Left kidney (tissue), 8 donors: Measurements from ENCODE around the gene UGT8. TPM values are rescaled to one million over a fixed set of nuclear protein-coding genes. Genes with fewer than 3 reads are reported as not detected.
"Not testable (repeated sequence)": the region's sequence is repeated elsewhere in the genome, so short reads cannot be mapped to it uniquely, and the experiment has no call there.

Experiments
- DNase-seq: peaks from one replicate; pipeline ENCODE4 v3.0.0-alpha.2; 2013
- long read RNA-seq, 8 donors: transcript quantifications; one replicate each; lab custom pipeline, GENCODE V29; 2026
- polyA plus RNA-seq: library from polyadenylated mRNA; unstranded; fragments of 120-200 nt; gene quantifications from one replicate; pipeline ENCODE4 v1.2.1, GENCODE V29; 2013; ENCODE audit not compliant: insufficient read length

UGT8 gene, protein sequence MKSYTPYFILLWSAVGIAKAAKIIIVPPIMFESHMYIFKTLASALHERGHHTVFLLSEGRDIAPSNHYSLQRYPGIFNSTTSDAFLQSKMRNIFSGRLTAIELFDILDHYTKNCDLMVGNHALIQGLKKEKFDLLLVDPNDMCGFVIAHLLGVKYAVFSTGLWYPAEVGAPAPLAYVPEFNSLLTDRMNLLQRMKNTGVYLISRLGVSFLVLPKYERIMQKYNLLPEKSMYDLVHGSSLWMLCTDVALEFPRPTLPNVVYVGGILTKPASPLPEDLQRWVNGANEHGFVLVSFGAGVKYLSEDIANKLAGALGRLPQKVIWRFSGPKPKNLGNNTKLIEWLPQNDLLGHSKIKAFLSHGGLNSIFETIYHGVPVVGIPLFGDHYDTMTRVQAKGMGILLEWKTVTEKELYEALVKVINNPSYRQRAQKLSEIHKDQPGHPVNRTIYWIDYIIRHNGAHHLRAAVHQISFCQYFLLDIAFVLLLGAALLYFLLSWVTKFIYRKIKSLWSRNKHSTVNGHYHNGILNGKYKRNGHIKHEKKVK
- 60.2 TPM for polyA plus RNA-seq
- long read RNA-seq, donor 1, full-length matches to known transcripts = 13 of 41 reads
- long read RNA-seq, donor 1, partial matches to known transcripts = 28 of 41 reads
- long read RNA-seq, donor 1, other reads (novel, unspliced or antisense) = 0 of 41 reads
- long read RNA-seq, donor 2, full-length matches to known transcripts = 12 of 33 reads
- long read RNA-seq, donor 2, partial matches to known transcripts = 21 of 33 reads
- long read RNA-seq, donor 2, other reads (novel, unspliced or antisense) = 0 of 33 reads
- long read RNA-seq, donor 3, full-length matches to known transcripts = 10 of 33 reads
- long read RNA-seq, donor 3, partial matches to known transcripts = 23 of 33 reads
- long read RNA-seq, donor 3, other reads (novel, unspliced or antisense) = 0 of 33 reads
- long read RNA-seq, donor 4 = 0 reads
- long read RNA-seq, donor 5, full-length matches to known transcripts = 20 of 49 reads
- long read RNA-seq, donor 5, partial matches to known transcripts = 29 of 49 reads
- long read RNA-seq, donor 5, other reads (novel, unspliced or antisense) = 0 of 49 reads
- long read RNA-seq, donor 6, full-length matches to known transcripts = 7 of 27 reads
- long read RNA-seq, donor 6, partial matches to known transcripts = 20 of 27 reads
- long read RNA-seq, donor 6, other reads (novel, unspliced or antisense) = 0 of 27 reads
- long read RNA-seq, donor 7, full-length matches to known transcripts = 21 of 103 reads
- long read RNA-seq, donor 7, partial matches to known transcripts = 82 of 103 reads
- long read RNA-seq, donor 7, other reads (novel, unspliced or antisense) = 0 of 103 reads
- long read RNA-seq, donor 8, full-length matches to known transcripts = 6 of 33 reads
- long read RNA-seq, donor 8, partial matches to known transcripts = 27 of 33 reads
- long read RNA-seq, donor 8, other reads (novel, unspliced or antisense) = 0 of 33 reads

DNA sequence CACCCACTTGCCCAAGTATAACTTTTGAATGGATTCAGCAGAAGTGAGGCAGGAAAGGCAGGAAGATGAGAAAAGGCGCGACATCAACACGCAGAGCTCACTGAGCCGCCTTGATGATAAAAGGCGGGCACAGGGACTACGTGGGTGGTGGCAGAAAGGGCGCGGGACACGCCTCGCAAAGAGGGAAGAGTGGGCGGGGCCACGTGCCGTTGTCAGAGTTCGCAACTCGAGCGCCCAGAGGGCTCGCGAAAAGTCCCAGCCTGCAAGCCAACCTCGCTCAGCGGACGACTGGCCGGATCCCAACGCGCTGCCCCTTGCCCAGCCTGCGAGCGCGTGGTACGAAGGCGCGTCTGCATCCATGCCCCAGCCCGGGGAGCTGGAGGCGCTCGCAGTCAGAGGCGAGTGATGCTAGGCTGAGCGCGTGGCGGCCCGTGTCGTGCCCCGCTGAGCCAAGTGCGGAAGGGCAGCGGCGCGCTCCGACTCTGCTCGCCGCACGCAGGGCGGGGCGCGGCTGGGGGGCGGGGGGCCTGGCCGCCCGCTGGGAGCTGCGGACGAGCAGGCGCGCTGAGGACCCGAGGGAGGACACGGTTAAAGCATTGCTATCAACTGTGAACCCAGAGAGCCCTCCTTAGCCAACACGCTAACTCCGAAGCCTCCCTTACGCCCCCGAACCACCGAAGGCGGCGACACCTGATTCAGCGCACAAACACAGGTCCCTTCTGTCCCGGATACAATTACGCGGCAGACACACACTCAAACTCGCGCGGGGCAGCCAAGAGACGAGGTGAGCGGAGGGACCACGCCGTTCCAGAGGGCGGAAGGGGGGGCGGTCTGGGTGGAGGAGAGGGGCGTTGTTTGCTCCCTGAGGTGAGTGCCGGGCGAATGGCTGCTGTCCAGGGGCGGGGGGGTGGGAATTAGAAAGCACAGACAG, at the start of gene UGT8:
Gene UGT8, plus strand, starts transcription at position 617 of the 931 bp plus-strand sequence. CDS start 24,074 bp downstream, outside the sequence.
- DNase-seq = peak; percentile 50

DNA sequence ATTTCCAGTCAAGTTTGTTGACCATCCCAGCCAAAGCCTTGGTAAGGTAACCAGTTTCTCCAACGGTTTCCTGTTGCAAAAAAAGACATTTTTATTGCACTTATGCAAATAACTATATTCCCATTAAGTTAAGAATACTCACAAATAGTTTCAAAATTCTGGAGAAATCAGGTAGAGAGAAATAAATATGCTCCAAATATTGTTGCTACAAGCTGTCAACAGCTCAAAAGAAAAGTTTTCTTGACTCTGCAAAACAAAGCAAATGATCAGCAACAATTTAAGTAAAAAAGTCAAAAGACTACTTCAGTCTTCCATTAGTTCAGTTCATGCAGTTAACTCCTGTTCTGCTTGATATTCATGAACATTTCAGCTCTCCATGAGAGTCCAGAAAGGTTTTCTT, 49.0 kb upstream of the UGT8 start:
- no peak for DNase-seq

DNA sequence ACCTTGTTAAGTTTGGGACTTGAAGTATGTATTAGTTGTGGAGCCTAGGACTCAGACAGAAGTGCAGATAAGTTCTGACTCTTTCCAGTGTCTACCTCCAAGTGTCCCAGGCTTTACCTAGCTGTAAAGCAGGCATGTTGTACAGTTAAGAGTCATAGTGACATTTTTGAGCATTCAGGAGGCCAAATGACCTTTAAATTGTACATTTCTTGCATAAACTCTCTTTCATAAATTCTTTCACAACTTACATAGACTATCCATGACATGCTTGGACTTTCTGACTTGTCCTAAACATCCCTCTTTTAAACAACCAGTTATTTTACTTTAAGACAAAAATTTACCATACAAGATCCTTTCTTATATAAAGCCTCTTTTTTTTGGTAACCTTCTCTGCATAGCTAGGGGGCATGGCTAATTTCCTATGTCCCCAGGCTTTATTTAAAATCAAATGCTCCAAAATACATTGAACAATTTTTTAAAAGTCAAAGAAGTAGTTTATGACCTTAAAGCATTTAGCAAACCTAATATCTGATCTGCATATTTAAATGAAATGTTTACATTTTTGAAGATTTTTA, 40.1 kb upstream of the UGT8 start:
- no peak for DNase-seq

DNA sequence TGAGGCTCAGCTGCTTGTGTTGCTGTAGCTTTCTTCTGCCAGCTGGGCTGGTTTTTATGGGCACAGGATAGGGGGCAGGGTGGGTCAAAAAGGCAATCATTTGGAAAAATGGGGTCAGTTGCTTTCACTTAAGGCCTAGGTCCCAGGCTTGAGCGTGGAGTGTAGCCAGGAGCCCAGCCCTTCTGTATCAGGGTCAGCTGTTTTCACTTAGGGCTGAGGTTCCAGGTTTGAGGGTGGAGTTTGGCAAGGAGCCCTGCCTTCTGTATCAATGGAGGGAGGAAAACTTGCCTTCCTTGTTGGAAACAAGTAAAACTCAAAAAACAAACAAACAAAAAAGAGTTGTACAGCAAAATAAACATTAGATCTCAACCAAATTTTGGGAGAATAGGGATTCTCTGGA, 37.0 kb upstream of the UGT8 start:
- no peak for DNase-seq

DNA sequence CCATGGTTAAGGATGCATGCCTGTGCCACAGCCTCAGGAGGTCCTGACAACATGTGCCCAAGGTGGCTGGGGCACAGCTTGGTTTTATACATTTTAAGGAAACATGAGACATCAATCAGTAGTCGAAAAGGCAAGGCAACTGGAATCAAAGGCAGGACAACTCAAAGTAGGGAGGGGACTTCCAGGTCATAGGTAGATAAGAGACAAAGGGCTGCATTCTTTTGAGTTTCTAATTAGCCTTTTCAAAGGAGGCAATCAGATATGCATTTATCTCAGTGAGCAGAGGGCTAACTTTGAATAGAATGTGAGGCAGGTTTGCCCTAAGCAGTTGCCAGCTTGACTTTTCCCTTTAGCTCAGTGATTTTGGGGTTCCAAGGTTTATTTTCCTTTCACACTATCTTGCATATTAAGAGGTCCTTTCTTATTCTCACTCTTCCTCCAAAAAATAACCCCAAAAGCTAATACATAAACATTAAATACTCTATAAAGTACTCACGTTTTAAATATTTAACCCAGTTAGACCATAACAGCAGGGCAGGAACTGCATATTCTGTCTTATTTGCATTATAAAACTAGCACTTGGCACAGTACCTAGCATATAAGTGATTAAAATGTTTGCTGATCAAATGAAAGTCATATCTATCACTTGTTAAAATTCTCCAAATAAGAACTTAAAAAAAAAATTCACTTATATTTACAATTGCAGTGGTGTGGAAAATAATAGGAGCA, 36.3 kb upstream of the UGT8 start:
- DNase-seq = no peak

DNA sequence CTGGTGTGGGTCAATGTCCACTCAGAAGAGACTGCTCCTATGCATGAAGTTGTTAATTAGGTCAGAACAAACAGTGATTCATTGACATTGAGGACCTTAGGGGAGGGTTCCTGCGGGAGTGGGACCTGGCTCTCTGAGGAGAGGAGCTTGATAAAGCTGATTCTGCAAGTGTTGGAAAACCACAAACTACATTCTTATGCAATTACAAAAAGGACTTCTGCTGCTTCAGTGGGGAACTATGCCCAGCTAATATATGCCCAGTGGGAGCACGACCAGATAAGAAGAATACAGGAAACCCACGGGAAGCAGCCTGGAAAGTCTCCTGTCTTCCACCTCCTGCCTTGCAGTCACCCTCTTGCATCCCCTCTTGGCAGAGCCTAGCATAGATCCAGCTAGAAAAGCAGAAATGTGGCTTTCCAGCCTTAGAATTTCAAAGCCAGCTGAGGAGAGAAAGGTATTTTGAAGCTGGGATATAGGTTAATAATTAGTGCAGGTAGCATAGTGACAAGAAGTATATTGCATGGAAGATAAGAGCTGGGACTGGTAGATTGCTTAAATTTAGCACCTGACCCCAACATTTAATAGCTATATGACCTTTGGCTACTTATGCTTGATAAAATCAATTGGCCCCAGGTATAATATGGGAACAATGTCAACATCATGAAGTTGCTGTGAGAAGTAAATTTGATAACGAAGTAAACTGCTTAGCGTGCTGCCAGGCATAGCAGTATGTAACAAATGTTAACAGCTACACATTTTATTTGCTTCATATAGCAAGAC, 34.9 kb upstream of the UGT8 start:
- DNase-seq = no peak

DNA sequence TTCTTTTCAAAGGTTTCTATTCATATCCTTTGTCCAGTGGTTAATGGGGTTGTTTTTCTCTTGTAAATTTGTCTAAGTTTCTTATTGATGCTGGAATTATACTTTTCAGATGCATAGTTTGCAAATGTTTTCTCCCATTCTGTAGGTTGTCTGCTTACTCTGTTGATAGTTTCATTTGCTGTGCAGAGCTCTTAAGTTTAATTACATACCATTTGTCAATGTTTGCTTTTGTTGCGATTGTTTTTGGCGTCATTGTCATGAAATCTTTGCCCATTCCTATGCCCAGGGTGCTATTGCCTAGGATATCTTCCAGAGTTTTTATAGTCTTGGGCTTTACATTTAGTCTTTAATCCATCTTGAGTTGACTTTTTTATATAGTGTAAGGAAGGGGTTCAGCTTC, 21.2 kb upstream of the UGT8 start:
- DNase-seq = no peak

DNA sequence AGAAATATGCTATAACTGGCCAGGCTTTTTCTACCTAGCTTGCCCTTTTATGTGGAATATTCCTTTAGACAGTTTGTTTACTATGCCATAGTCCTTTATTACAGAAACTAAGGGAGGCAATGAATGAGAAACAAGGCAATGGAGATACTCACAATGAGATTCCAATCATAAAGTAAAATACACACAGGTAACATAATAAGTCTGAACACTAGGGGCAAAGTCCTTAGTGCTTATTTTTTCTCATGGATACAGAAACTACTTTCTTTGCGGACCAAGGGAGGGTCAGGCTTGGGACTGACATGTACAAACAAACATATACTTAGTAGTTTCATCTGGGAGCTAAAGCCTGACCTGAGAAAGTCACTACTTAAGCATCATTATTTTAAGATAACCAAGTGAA, 16.0 kb upstream of the UGT8 start:
- no peak for DNase-seq

DNA sequence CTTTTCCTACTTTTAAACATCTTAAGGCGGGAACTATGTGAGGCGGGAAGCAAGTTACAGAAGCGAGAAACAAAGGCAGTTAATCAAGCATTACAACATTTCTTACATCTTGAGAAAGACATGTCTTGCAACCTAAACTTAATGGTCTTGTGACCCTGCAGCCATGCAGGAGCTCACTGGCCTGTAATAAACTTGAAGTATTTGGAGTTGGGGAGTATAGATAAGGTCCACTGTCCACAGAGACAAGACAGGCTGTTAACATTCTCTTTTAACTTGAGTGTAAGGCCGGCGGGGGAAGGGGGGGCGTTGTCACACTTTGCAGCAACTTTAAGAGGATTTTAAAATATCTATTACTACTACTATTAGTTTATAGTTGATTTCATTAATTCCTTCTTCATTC, 10.3 kb upstream of the UGT8 start:
- DNase-seq = no peak

DNA sequence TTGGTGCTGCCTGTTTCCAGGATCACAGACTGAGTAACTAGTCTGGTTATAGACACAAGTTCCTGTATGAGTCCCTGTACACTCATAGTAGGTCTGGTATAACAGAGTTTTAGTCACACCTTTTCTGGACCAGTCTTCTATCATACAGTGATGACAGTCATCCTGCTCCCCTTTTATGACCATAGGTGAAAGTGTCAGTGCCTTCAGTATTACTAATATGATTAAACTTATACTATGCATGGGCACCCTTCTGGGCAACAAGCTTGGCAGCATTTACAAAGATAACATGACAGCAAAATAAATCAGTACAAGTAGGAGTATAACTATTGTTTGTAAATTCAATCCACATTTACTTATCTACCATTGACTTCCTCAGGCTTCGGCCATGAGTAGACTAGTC, 8.2 kb upstream of the UGT8 start:
- DNase-seq = not testable (repeated sequence)

DNA sequence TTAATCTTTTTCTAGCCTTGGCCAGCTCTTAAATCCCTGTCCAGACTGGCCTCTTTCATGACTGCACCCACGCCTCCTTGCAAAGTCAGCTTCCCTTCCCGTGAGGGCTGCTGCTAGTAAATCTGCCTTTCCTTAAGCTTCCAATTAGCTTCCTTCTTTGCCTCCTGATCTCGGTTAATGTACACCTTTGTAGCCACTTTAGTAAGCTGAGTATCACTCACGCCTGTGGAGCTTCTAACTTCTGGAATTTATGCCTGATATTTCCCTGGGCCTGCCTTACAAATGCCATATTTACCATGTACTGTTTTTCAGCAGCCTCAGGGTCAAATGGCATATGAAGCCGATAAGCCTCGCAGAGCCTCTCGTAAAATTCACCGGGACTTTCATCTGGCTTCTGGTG, 5.1 kb upstream of the UGT8 start:
- no peak for DNase-seq

DNA sequence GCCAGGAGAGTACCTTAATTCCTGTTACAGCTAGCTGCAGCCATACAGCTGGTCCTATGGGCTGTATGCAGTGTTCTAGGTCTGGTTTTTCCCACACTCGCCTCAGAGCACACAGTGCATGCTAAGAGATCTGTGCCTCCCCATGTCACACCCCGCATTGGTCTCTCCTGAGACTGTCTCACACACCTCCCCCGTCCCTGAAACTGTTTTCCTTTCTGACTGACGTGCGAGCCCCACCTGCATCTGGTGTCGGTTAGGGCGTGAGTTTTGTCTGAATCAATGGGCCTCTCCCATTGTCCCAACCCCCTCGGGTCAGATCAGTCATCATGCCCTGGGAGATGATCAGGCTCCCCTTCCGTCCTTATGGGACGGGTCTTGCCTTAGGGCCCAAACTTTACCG, 3.4 kb upstream of the UGT8 start:
- DNase-seq = no peak

DNA sequence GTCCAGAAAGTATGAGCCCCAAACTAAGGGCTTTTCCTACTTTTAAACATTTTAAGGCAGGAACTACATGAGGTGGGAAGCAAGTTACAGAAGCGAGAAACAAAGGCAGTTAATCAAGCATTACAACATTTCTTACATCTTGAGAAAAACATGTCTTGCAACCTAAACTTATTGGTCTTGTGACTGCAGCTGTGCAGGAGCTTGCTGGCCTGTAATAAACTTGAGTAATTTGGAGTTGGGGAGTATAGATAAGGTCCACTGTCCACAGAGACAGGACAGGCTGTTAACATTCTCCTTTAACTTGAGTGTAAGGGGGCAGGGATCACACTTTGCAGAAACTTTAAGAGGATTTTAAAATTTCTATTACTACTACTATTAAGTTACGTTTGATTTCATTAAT, 2.7 kb upstream of the UGT8 start:
- no peak for DNase-seq

DNA sequence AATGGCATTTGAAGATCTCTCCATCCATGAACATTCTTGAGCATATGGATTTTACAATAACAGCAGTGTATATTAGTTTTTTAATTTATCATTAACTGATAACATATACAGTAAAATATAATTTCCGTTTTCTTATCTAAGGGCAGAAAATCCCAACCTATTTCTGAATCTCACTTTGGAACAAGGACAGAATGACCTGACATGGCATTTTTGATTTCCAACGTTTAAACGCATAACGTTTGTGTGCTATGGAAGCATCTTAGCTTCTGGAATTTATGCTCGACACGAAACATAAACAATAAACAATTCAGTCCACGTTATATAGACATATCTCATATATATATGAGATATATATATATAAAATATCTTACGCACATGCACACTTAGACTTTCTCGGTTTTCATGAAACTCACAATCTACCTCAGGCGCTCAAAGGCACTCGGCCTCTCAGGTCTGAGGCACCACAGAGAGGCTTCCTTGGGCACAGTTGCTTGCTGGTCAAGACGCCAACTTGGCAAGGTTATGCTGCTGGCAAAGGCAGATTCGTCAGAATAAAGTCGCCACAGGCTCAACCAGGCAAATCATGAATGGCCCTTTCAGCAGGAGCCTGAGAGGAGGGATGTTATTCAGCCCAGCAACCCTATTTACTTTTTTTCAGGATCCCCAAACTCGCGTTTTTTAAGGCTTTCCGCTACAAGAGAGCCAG, 1.0 kb upstream of the UGT8 start:
- DNase-seq = no peak

DNA sequence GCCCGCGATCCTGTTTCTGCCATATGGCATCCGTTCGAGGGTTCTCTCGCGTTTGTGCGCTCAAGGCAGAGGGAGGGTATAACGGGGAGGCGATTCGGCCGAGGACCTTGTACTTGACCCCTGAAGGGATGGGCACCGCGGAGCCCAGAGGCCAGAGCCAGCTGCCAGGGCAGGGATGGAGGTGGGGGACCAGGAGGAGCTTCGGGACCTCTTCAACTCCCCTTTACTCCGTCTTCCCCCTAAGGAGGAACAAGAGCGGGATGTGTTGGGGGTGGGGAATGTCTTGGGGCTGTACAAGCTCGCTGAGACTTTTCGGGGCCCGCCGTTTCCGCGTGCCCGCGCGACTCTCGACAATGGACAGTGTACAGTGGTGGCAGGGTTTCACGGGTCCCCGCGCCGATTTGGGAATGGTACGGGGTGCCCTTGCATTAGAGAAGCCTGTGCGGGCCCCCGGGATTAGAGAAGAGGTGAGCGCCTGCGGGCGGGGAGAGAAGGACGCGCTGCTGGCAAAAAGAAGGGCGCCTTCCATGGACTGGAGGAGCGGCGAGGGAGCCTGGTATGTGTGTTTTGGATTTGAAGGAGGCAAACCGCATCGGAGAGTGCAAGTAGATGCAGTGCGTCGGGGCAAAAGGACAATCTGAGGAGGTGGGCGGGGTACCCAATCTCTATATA, 760 bp downstream of the UGT8 start:
- peak; percentile 38 for DNase-seq

DNA sequence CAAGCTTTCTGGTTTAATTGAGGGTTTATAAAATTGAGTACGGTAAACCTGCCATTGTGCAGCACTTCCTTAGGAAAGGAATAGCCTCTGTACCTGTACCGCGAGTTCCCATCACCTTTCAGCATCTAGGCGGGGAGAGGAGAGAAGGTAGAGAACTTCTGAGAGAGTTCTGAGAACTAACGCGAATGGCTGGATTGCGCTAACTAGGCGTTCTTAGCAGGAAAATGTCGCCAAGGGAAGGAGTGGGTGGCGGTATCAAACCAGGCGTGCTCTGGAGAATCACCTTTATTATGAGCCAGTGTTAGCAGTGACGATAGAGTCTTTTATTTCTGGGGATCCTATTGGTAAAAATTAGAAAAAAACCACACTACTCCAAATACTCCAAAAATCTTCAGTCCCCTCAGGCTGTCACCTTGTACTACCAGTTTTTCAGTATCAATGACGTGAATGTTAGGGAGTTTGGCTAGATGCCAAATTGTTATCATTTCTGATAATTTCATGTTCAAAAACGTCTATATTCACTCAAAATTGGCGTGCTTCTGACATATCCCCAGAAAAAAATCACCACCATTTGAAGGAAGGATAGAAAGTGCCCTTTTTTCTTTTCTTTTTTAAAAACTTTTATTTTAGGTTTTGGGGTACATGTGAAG, 1.4 kb downstream of the UGT8 start:
- DNase-seq = no peak

DNA sequence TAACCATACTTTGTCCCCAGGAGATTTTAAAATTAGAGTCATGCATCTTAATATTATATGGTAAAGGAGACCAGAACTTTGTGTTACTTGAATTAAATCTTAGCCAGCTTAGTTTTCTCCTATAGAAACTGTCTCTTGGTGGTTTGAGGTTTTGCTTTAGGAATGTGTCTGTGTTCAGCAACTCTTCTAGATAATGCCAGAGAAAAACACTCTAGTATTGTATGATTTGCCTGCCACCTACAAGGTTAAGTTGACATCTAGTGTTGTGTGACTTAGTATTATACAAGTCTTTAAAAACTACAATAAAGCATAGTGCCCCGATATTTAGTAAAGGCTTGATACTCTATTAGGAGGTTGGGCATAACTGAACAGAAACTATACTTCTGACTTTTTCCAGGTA, 2.1 kb downstream of the UGT8 start:
- no peak for DNase-seq
